Transverse colon (tissue), 4 donors: Measurements from ENCODE around the gene CCDC69. TPM values are rescaled to one million over a fixed set of nuclear protein-coding genes. Genes with fewer than 3 reads are reported as not detected.

Experiments
- DNase-seq: peaks from one replicate; pipeline ENCODE4 v3.0.0-alpha.2; 2019
- H3K27ac ChIP-seq, 4 donors: fragments of 200-600 bp; sonication (generic); 2 replicates each; pipeline ENCODE4 v1.5.1; 2016 to 2018; ENCODE audit warnings: inconsistent platforms in 4 of 4
- H3K27me3 ChIP-seq: fragments of 200-600 bp; sonication (generic); 2 replicates; pipeline ENCODE4 v1.5.1; 2017; ENCODE audit warnings: inconsistent platforms
- H3K36me3 ChIP-seq, 4 donors: fragments of 200-600 bp; sonication (generic); 2 replicates each; pipeline ENCODE4 v1.5.1; 2017 to 2019; ENCODE audit warnings: inconsistent platforms in 4 of 4
- H3K4me1 ChIP-seq, 4 donors: fragments of 200-600 bp; sonication (generic); 2 replicates each; pipeline ENCODE4 v1.5.1; 2017 to 2020; ENCODE audit warnings: inconsistent platforms in 4 of 4
- H3K4me3 ChIP-seq, 4 donors: fragments of 200-600 bp; sonication (generic); 1 replicate in 1 of 4; 2 replicates in 3 of 4; pipeline versions ENCODE4 v1.5.1 to v1.6.1; 2017 to 2019; ENCODE audit warnings: inconsistent platforms in 4 of 4
- H3K9me3 ChIP-seq, 2 donors: fragments of 200-600 bp; sonication (generic); 2 replicates each; pipeline ENCODE4 v1.5.1; 2017 to 2019; ENCODE audit warnings: inconsistent platforms in 2 of 2
- CTCF ChIP-seq, 5 experiments: fragments of 200-600 bp in 3 of 5; fragments of 450-650 bp in 2 of 5; sonication (generic) in 3 of 5; IDR thresholded peaks; 1 replicate in 2 of 5; 2 replicates in 3 of 5; pipeline ENCODE4 v1.5.1; 2016 to 2017; ENCODE audit warnings: antibody characterized with exemption in 5 of 5, inconsistent platforms in 3 of 5, mild to moderate bottlenecking in 2 of 5, moderate library complexity in 1 of 5
- EP300 ChIP-seq: sonication (generic); formaldehyde crosslinking; IDR thresholded peaks from one replicate; pipeline ENCODE4 v1.6.1; 2017; ENCODE audit warnings: antibody characterized with exemption, low read depth
- POLR2A ChIP-seq: fragments of 450-650 bp; IDR thresholded peaks from one replicate; pipeline ENCODE4 v1.6.1; 2016; ENCODE audit warnings: antibody characterized with exemption, mild to moderate bottlenecking, moderate library complexity
- POLR2AphosphoS5 ChIP-seq, 3 donors: sonication (generic); formaldehyde crosslinking; IDR thresholded peaks; one replicate each; pipeline ENCODE4 v1.6.1; 2016; ENCODE audit warnings: antibody characterized with exemption in 3 of 3
- WGBS, 2 donors: methylation state at CpG; one replicate each; pipeline ENCODE4 v1.1.5; 2018; ENCODE audit warnings: low coverage in 1 of 2; 5-methylcytosine and 5-hydroxymethylcytosine counted together
- in situ Hi-C, 4 donors: fragments of 200-750 bp; cut with MboI; loops; one replicate each; pipeline versions ENCODE4 v1.15.0 to v1.15.1; 2017; ENCODE audit warnings: low sequenced_read_pairs in 3 of 4, low pct_ligation_motif_present in 1 of 4, low pct_unique_long_range_greater_than_20kb in 1 of 4
- intact Hi-C: fragments of 100-400 bp; cut with DNase I; formaldehyde crosslinking; loops from one replicate; pipeline ENCODE4 v1.15.1; 2023; ENCODE audit warnings: low total_unique reads
- total RNA-seq, 4 donors: library from RNA; depleted of rRNA; stranded (reverse); fragments of >200 nt; gene quantifications; one replicate each; pipeline ENCODE4 v1.1.0, GENCODE V29; 2016

Gene CCDC69
- 10 to 100 TPM; 37.7 to 89.2 (median 62.1) TPM for total RNA-seq

- intact Hi-C loops (loop anchor here (5.0 kb wide), 1 partner anchor 46 kb away; no protein-coding TSS in a partner anchor), in situ Hi-C loops (no loop called here)
- Histone ChIP-seq H3K4me3 (peak within 1 kb of the TSS; percentile 72 to 86 (median 74)), H3K36me3 (no peaks in the 10 kb centered on the region), H3K9me3 (no peaks in the 10 kb centered on the region), H3K27me3 (no peaks in the 10 kb centered on the region), H3K27ac (peak within 1 kb of the TSS; percentile 85 to 95 (median 92)), H3K4me1 (peaks cover 4 to 44% (median 30%) of the 10 kb centered on the region in 4 donors)
- peak; percentile 81 for DNase-seq
- 2% methylated on average over 42 of the region's 58 CpGs; no CpG with 5 or more reads in 1 of the 2 donors for WGBS, 2 donors
- TF ChIP-seq POLR2A (peak; percentile 70), CTCF (IDR thresholded peaks at IDR 0.05) (peak in 3 of 5 experiments; percentile 17 to 37 (median 21)), EP300 (no peak), POLR2AphosphoS5 (IDR thresholded peaks at IDR 0.05) (peak; percentile 70 to 85 (median 76))
Observed at GRCh38 chr5:151223447-151224264, at the start of gene CCDC69. CCDC69 (minus strand) TSS chr5:151224092; CDS start chr5:151223970, 122 bp downstream.

GRCh38 chr5:151271336-151271735, 47.4 kb upstream of the CCDC69 start:
- H3K36me3 ChIP-seq, result peaks cover 0 to 10% (median 6%) of the 10 kb centered on the region in 4 donors
- H3K4me3 ChIP-seq, result no peak overlapping the region
- in situ Hi-C loops, result no loop called here
- no peak overlapping the region for H3K27ac ChIP-seq
- no peaks in the 10 kb centered on the region for H3K9me3 ChIP-seq
- no peaks in the 10 kb centered on the region for H3K27me3 ChIP-seq
- TF ChIP-seq CTCF (IDR thresholded peaks at IDR 0.05) (no peak), EP300 (no peak), POLR2AphosphoS5 (IDR thresholded peaks at IDR 0.05) (no peak), POLR2A (no peak)
- intact Hi-C loops, result no loop called here
- DNase-seq, result no peak
- H3K4me1 ChIP-seq, result no peaks in the 10 kb centered on the region

GRCh38 chr5:151270599-151270998, 46.7 kb upstream of the CCDC69 start:
- 58 to 88% methylated on average over 1 of the region's 1 CpG for WGBS, 2 donors
- no peak overlapping the region for H3K27ac ChIP-seq

More at GRCh38 chr5:151270599-151270998, 46.7 kb upstream of the CCDC69 start:
- in situ Hi-C loops, result no loop called here
- intact Hi-C loops, result no loop called here
- Histone ChIP-seq H3K4me1 (no peaks in the 10 kb centered on the region), H3K27me3 (no peaks in the 10 kb centered on the region), H3K9me3 (no peaks in the 10 kb centered on the region), H3K36me3 (peaks cover 0 to 10% (median 6%) of the 10 kb centered on the region in 4 donors), H3K4me3 (no peak overlapping the region)
- TF ChIP-seq POLR2A, result no peak
- TF ChIP-seq POLR2AphosphoS5 (IDR thresholded peaks at IDR 0.05), result no peak
- TF ChIP-seq EP300, result no peak
- no peak for TF ChIP-seq CTCF (IDR thresholded peaks at IDR 0.05)
- no peak for DNase-seq
